22Rv1 (cell line): ENCODE measurements around the gene BICRAL.

ENCODE experiments used
- ZFX ChIP-seq: fragments of 450-650 bp; IDR thresholded peaks from 2 replicates; pipeline ENCODE4 v1.6.1; 2017; ENCODE audit warnings: antibody characterized with exemption, borderline replicate concordance
- TF ChIP-seq, protein P1 (sequence below): fragments of 450-650 bp; IDR thresholded peaks from 2 replicates; pipeline ENCODE4 v1.5.1; 2017; ENCODE audit warnings: mild to moderate bottlenecking

- TF ChIP-seq, protein P1, sequence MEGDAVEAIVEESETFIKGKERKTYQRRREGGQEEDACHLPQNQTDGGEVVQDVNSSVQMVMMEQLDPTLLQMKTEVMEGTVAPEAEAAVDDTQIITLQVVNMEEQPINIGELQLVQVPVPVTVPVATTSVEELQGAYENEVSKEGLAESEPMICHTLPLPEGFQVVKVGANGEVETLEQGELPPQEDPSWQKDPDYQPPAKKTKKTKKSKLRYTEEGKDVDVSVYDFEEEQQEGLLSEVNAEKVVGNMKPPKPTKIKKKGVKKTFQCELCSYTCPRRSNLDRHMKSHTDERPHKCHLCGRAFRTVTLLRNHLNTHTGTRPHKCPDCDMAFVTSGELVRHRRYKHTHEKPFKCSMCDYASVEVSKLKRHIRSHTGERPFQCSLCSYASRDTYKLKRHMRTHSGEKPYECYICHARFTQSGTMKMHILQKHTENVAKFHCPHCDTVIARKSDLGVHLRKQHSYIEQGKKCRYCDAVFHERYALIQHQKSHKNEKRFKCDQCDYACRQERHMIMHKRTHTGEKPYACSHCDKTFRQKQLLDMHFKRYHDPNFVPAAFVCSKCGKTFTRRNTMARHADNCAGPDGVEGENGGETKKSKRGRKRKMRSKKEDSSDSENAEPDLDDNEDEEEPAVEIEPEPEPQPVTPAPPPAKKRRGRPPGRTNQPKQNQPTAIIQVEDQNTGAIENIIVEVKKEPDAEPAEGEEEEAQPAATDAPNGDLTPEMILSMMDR = no peak
- no peak for TF ChIP-seq ZFX
Observed at GRCh38 chr6:42819803-42820511, 38.1 kb downstream of the BICRAL start.
